Liver (tissue), 9 donors: ENCODE measurements around the gene LAMC1. TPM values are rescaled to one million over a fixed set of nuclear protein-coding genes. Genes with fewer than 3 reads are reported as not detected.
A peak's percentile ranks its signal among the peaks of the same experiment; 100 is the strongest.

Source experiments
- DNase-seq: peaks from one replicate; pipeline ENCODE4 v3.0.0-alpha.2; 2017; ENCODE audit warnings: low spot score
- H3K27ac ChIP-seq, 2 donors: one replicate each; pipeline ENCODE4 v1.7.0; 2013; ENCODE audit warnings: inconsistent platforms in 2 of 2, low read length in 2 of 2, control low read depth in 1 of 2, low read depth in 1 of 2, mild to moderate bottlenecking in 1 of 2
- H3K27me3 ChIP-seq, 4 donors: one replicate each; pipeline versions ENCODE4 v1.6.1 to v1.7.0; 2013; ENCODE audit warnings: low read length in 3 of 4, inconsistent platforms in 1 of 4, mild to moderate bottlenecking in 1 of 4, moderate library complexity in 1 of 4; ENCODE audit not compliant: control insufficient read depth in 4 of 4, insufficient read depth in 4 of 4
- H3K36me3 ChIP-seq, 4 donors: one replicate each; pipeline versions ENCODE4 v1.6.1 to v1.7.0; 2013; ENCODE audit warnings: low read length in 3 of 4, mild to moderate bottlenecking in 3 of 4, low read depth in 1 of 4, moderate library complexity in 1 of 4; ENCODE audit not compliant: control insufficient read depth in 4 of 4, insufficient read depth in 3 of 4
- H3K4me1 ChIP-seq, 4 donors: one replicate each; pipeline versions ENCODE4 v1.6.1 to v1.7.0; 2013; ENCODE audit warnings: low read length in 3 of 4, mild to moderate bottlenecking in 3 of 4, moderate library complexity in 1 of 4; ENCODE audit not compliant: control insufficient read depth in 4 of 4, insufficient read depth in 4 of 4
- H3K4me3 ChIP-seq, 3 donors: one replicate each; pipeline versions ENCODE4 v1.6.1 to v1.7.0; 2013; ENCODE audit warnings: low read length in 3 of 3, control low read depth in 1 of 3, low read depth in 1 of 3, mild to moderate bottlenecking in 1 of 3
- H3K9ac ChIP-seq, 2 donors: one replicate each; pipeline ENCODE4 v1.7.0; 2013; ENCODE audit warnings: low read length in 2 of 2, mild to moderate bottlenecking in 2 of 2, moderate library complexity in 2 of 2, control low read depth in 1 of 2, low read depth in 1 of 2
- H3K9me3 ChIP-seq, 4 donors: one replicate each; pipeline versions ENCODE4 v1.6.1 to v1.7.0; 2013; ENCODE audit warnings: low read length in 3 of 4; ENCODE audit not compliant: control insufficient read depth in 4 of 4
- EGR1 ChIP-seq, 2 donors: IDR thresholded peaks; 2 replicates each; pipeline ENCODE4 v1.6.1; 2016 to 2018; ENCODE audit warnings: antibody characterized with exemption in 2 of 2, low read depth in 2 of 2
- FOXA1 ChIP-seq: IDR thresholded peaks from 2 replicates; pipeline ENCODE4 v1.6.1; 2016; ENCODE audit warnings: antibody characterized with exemption
- FOXA2 ChIP-seq: IDR thresholded peaks from 2 replicates; pipeline ENCODE4 v1.6.1; 2016; ENCODE audit warnings: antibody characterized with exemption
- HNF4A ChIP-seq, 2 donors: conservative IDR thresholded peaks; 2 replicates each; pipeline ENCODE4 v1.6.1; 2016; ENCODE audit warnings: antibody characterized with exemption in 2 of 2, mild to moderate bottlenecking in 2 of 2
- HNF4G ChIP-seq: IDR thresholded peaks from 2 replicates; pipeline ENCODE4 v1.6.1; 2016; ENCODE audit warnings: antibody characterized with exemption
- JUND ChIP-seq, 2 donors: IDR thresholded peaks; 2 replicates each; pipeline ENCODE4 v1.6.1; 2016; ENCODE audit warnings: antibody characterized with exemption in 2 of 2
- NR2F2 ChIP-seq: IDR thresholded peaks from 2 replicates; pipeline ENCODE4 v1.6.1; 2016; ENCODE audit warnings: antibody characterized with exemption
- RAD21 ChIP-seq, 2 donors: IDR thresholded peaks; 2 replicates each; pipeline ENCODE4 v1.6.1; 2016; ENCODE audit warnings: antibody characterized with exemption in 2 of 2, mild to moderate bottlenecking in 2 of 2
- RXRA ChIP-seq, 2 donors: IDR thresholded peaks; 2 replicates each; pipeline ENCODE4 v1.6.1; 2017 to 2018; ENCODE audit warnings: antibody characterized with exemption in 2 of 2, mild to moderate bottlenecking in 1 of 2
- SP1 ChIP-seq: IDR thresholded peaks from 2 replicates; pipeline ENCODE4 v1.6.1; 2018; ENCODE audit warnings: antibody characterized with exemption, mild to moderate bottlenecking
- TAF1 ChIP-seq: conservative IDR thresholded peaks from 2 replicates; pipeline ENCODE4 v1.6.1; 2016; ENCODE audit warnings: antibody characterized with exemption, mild to moderate bottlenecking
- YY1 ChIP-seq: IDR thresholded peaks from 2 replicates; pipeline ENCODE4 v1.6.1; 2016; ENCODE audit warnings: antibody characterized with exemption, mild to moderate bottlenecking
- WGBS: extraction: QIAGEN DNeasy Blood & Tissue Kit; methylation state at CpG from one replicate; pipeline ENCODE4 v1.1.7; 2013; 5-methylcytosine and 5-hydroxymethylcytosine counted together
- polyA plus RNA-seq, 2 donors: library from polyadenylated mRNA; stranded (reverse) in 1 of 2; unstranded in 1 of 2; fragments of 200-250 nt in 1 of 2; fragments of >200 nt in 1 of 2; fragmentation: Nextera tagmentation in 1 of 2; extraction: Ambion mirVana in 1 of 2; gene quantifications; one replicate each; pipeline versions ENCODE4 v1.2.1 to v1.2.3, GENCODE V29; 2013 to 2015
- total RNA-seq, 2 donors: library from RNA; depleted of rRNA; stranded (reverse); fragments of >200 nt; gene quantifications; one replicate each; pipeline ENCODE4 v1.2.3, GENCODE V29; 2014
- TF ChIP-seq, protein P1 (sequence below): IDR thresholded peaks from 2 replicates; pipeline ENCODE4 v1.6.1; 2016; ENCODE audit warnings: antibody characterized with exemption
- TF ChIP-seq, protein P2 (sequence below): IDR thresholded peaks from 2 replicates; pipeline ENCODE4 v1.6.1; 2016; ENCODE audit warnings: antibody characterized with exemption
- TF ChIP-seq, protein P3 (sequence below): IDR thresholded peaks from 2 replicates; pipeline ENCODE4 v1.6.1; 2016; ENCODE audit warnings: antibody characterized with exemption
- TF ChIP-seq, protein P4 (sequence below): fragments of 150-350 bp; IDR thresholded peaks from 2 replicates; pipeline ENCODE4 v1.5.1; 2017; ENCODE audit warnings: improper control_type of control experiment, low read depth, low read length; ENCODE audit not compliant: missing input control
- TF ChIP-seq, protein P5 (sequence below): IDR thresholded peaks from 2 replicates; pipeline ENCODE4 v1.6.1; 2016; ENCODE audit warnings: antibody characterized with exemption, mild to moderate bottlenecking
- donor health status: healthy.
- donor health status: healthy.
- donor health status: healthy.
- donor health status: healthy.
- donor health status: healthy.

The LAMC1 gene
- total and polyA plus RNA-seq, 4 donors = 5.3 to 35.1 (median 19.7) TPM

DNA sequence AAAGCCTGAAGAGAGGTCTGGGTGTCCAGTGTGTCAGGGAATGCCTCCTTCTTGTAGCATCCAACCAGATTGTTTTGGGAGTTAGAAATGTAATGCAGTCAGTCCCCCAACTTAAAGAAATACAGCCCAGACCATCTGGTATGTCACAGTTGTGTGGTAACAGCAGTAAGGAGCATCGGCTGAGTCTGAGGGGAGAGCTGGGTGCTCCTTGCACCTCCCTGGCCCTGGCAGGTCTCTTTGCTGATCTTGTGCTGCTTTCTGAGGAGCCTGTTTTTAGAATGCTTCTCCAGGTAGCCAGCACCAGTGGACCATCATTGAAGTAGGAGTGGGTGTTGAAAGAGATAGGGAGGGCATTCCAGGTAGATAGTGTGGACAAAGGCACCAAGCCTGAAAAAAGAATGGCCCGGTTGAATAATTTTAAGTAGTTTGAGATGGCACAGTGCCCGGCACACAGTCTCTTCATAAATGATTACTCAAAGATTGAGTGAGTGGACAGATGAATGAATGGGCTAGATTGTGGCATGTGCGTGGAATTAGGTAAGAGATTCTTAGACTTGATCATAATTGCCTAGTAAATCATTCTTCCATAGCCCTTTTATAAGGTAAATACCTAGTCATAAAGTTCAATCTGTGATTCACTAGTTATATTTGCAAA lies 46.5 kb downstream of the LAMC1 start:
- Histone ChIP-seq H3K27me3 (no peaks in the 10 kb centered on the region), H3K27ac (no peak overlapping the region), H3K9me3 (peaks cover 0 to 5% (median 0%) of the 10 kb centered on the region in 4 donors), H3K36me3 (no peaks in the 10 kb centered on the region), H3K4me3 (no peak overlapping the region), H3K4me1 (peaks cover 0 to 13% (median 7%) of the 10 kb centered on the region in 4 donors), H3K9ac (no peak overlapping the region)
- 51% methylated on average over 4 of the region's 4 CpGs for WGBS
- no peak for DNase-seq
- TF ChIP-seq, protein P1, sequence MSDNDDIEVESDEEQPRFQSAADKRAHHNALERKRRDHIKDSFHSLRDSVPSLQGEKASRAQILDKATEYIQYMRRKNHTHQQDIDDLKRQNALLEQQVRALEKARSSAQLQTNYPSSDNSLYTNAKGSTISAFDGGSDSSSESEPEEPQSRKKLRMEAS = no peak
- TF ChIP-seq, protein P2, sequence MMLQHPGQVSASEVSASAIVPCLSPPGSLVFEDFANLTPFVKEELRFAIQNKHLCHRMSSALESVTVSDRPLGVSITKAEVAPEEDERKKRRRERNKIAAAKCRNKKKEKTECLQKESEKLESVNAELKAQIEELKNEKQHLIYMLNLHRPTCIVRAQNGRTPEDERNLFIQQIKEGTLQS = no peak
- TF ChIP-seq HNF4A (conservative IDR thresholded peaks at IDR 0.05) (peak in 1 of 2 donors; percentile 5), RXRA (IDR thresholded peaks at IDR 0.05) (peak; percentile 47 to 52), YY1 (no peak), EGR1 (IDR thresholded peaks at IDR 0.05; ENCODE audit: low read depth in 2 of 2) (no peak), NR2F2 (no peak), HNF4G (no peak)
- TF ChIP-seq, protein P3, sequence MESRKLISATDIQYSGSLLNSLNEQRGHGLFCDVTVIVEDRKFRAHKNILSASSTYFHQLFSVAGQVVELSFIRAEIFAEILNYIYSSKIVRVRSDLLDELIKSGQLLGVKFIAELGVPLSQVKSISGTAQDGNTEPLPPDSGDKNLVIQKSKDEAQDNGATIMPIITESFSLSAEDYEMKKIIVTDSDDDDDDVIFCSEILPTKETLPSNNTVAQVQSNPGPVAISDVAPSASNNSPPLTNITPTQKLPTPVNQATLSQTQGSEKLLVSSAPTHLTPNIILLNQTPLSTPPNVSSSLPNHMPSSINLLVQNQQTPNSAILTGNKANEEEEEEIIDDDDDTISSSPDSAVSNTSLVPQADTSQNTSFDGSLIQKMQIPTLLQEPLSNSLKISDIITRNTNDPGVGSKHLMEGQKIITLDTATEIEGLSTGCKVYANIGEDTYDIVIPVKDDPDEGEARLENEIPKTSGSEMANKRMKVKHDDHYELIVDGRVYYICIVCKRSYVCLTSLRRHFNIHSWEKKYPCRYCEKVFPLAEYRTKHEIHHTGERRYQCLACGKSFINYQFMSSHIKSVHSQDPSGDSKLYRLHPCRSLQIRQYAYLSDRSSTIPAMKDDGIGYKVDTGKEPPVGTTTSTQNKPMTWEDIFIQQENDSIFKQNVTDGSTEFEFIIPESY = no peak
- TF ChIP-seq, protein P4, sequence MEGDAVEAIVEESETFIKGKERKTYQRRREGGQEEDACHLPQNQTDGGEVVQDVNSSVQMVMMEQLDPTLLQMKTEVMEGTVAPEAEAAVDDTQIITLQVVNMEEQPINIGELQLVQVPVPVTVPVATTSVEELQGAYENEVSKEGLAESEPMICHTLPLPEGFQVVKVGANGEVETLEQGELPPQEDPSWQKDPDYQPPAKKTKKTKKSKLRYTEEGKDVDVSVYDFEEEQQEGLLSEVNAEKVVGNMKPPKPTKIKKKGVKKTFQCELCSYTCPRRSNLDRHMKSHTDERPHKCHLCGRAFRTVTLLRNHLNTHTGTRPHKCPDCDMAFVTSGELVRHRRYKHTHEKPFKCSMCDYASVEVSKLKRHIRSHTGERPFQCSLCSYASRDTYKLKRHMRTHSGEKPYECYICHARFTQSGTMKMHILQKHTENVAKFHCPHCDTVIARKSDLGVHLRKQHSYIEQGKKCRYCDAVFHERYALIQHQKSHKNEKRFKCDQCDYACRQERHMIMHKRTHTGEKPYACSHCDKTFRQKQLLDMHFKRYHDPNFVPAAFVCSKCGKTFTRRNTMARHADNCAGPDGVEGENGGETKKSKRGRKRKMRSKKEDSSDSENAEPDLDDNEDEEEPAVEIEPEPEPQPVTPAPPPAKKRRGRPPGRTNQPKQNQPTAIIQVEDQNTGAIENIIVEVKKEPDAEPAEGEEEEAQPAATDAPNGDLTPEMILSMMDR = no peak

DNA sequence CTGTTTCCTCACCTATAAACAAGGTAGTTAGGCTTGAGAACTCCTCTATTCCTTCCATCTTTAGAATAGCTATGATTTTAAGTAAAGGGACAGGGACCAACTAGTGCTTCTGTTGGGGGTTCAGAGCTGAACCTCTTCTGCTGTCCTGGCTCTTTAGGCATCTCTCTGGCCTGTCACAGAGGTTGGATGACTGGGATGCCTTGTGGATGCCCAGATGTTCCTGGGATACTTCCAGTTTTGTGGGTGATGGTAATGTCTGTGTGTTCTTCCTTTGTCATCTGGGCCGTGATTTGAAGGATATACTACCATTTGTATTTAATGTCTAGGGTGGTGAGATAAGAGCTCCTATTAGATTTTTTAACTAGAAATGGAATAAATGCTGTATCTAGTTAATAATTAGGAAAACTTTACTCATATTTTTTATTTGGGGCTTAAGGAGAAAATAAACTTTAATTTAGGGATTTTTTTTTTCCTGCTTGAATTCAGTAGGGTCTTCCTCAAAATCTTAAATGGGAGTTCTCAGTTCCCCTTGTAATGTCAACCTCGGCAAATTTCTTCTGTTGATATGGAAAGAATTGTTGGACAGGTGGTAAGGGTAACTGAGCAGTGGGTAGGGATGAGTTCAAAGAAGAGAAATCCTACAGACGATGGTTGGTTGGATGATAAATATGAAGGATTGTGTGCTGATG lies 47.2 kb downstream of the LAMC1 start:
- Histone ChIP-seq H3K4me3 (no peak overlapping the region), H3K27ac (no peak overlapping the region), H3K9ac (no peak overlapping the region), H3K9me3 (peaks cover 0 to under 1% (median 0%) of the 10 kb centered on the region in 4 donors), H3K36me3 (no peaks in the 10 kb centered on the region), H3K27me3 (no peaks in the 10 kb centered on the region), H3K4me1 (peaks cover 0 to 13% (median 7%) of the 10 kb centered on the region in 4 donors)
- 87% methylated on average over 3 of the region's 3 CpGs for WGBS
- DNase-seq = no peak
- TF ChIP-seq, protein P2 = no peak
- TF ChIP-seq SP1 = no peak
- TF ChIP-seq, protein P3 = no peak
- TF ChIP-seq HNF4G = no peak
- TF ChIP-seq FOXA2 = no peak
- TF ChIP-seq, protein P1 = no peak
- TF ChIP-seq YY1 = no peak
- TF ChIP-seq TAF1 = no peak
- TF ChIP-seq NR2F2 = no peak
- no peak for TF ChIP-seq RAD21 (IDR thresholded peaks at IDR 0.05)
- no peak for TF ChIP-seq JUND (IDR thresholded peaks at IDR 0.05)
- no peak for TF ChIP-seq FOXA1
- TF ChIP-seq EGR1 (IDR thresholded peaks at IDR 0.05; ENCODE audit: low read depth in 2 of 2) = no peak
- no peak for TF ChIP-seq RXRA (IDR thresholded peaks at IDR 0.05)
- TF ChIP-seq, protein P5, sequence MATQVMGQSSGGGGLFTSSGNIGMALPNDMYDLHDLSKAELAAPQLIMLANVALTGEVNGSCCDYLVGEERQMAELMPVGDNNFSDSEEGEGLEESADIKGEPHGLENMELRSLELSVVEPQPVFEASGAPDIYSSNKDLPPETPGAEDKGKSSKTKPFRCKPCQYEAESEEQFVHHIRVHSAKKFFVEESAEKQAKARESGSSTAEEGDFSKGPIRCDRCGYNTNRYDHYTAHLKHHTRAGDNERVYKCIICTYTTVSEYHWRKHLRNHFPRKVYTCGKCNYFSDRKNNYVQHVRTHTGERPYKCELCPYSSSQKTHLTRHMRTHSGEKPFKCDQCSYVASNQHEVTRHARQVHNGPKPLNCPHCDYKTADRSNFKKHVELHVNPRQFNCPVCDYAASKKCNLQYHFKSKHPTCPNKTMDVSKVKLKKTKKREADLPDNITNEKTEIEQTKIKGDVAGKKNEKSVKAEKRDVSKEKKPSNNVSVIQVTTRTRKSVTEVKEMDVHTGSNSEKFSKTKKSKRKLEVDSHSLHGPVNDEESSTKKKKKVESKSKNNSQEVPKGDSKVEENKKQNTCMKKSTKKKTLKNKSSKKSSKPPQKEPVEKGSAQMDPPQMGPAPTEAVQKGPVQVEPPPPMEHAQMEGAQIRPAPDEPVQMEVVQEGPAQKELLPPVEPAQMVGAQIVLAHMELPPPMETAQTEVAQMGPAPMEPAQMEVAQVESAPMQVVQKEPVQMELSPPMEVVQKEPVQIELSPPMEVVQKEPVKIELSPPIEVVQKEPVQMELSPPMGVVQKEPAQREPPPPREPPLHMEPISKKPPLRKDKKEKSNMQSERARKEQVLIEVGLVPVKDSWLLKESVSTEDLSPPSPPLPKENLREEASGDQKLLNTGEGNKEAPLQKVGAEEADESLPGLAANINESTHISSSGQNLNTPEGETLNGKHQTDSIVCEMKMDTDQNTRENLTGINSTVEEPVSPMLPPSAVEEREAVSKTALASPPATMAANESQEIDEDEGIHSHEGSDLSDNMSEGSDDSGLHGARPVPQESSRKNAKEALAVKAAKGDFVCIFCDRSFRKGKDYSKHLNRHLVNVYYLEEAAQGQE = no peak
